ENCODE results near the gene TNRC18.
A peak's percentile ranks its signal among the peaks of the same experiment; 100 is the strongest.
"Not testable (repeated sequence)": the region's sequence is repeated elsewhere in the genome, so short reads cannot be mapped to it uniquely, and the experiment has no call there.

The TNRC18 gene, protein sequence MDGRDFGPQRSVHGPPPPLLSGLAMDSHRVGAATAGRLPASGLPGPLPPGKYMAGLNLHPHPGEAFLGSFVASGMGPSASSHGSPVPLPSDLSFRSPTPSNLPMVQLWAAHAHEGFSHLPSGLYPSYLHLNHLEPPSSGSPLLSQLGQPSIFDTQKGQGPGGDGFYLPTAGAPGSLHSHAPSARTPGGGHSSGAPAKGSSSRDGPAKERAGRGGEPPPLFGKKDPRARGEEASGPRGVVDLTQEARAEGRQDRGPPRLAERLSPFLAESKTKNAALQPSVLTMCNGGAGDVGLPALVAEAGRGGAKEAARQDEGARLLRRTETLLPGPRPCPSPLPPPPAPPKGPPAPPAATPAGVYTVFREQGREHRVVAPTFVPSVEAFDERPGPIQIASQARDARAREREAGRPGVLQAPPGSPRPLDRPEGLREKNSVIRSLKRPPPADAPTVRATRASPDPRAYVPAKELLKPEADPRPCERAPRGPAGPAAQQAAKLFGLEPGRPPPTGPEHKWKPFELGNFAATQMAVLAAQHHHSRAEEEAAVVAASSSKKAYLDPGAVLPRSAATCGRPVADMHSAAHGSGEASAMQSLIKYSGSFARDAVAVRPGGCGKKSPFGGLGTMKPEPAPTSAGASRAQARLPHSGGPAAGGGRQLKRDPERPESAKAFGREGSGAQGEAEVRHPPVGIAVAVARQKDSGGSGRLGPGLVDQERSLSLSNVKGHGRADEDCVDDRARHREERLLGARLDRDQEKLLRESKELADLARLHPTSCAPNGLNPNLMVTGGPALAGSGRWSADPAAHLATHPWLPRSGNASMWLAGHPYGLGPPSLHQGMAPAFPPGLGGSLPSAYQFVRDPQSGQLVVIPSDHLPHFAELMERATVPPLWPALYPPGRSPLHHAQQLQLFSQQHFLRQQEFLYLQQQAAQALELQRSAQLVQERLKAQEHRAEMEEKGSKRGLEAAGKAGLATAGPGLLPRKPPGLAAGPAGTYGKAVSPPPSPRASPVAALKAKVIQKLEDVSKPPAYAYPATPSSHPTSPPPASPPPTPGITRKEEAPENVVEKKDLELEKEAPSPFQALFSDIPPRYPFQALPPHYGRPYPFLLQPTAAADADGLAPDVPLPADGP (N-terminal part only)

DNA sequence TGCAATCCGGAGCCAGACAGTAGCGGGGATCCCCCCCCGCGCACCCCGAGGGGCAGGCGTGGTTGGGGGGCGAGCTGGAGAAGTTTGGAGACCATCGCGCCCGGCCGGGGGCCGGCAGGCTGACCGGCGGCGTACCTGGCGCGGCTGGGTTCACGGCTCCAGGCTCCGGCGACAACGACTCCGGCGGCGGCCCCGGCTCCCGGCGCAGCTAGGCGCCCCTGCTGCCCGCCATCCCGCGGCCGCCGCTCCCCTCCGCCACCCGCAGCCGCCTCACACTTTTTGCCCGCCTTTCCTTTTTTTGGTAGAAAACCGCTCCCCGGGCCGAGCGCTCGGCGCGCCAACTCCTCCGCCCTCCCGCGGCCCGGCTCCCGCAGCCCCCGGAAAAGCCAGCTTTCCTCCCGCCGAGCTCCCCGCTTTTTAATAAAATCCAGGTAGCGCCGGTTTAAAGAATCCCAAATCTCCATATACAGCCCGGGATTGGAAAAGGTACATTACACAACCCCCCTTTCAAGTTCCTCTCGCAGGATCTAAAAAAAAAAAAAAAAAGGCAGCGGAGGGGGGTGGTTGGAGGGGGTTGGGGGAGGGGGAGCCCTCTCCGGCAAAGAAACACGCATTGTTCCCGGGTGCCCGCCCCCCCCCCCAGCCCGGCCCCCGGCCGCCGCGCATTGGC lies at the start of gene TNRC18:
Gene TNRC18 (minus strand): TSS at position 529 of the 670 bp plus-strand sequence. CDS start 2,588 bp downstream, outside the sequence.
- no peak for DNase-seq

DNA sequence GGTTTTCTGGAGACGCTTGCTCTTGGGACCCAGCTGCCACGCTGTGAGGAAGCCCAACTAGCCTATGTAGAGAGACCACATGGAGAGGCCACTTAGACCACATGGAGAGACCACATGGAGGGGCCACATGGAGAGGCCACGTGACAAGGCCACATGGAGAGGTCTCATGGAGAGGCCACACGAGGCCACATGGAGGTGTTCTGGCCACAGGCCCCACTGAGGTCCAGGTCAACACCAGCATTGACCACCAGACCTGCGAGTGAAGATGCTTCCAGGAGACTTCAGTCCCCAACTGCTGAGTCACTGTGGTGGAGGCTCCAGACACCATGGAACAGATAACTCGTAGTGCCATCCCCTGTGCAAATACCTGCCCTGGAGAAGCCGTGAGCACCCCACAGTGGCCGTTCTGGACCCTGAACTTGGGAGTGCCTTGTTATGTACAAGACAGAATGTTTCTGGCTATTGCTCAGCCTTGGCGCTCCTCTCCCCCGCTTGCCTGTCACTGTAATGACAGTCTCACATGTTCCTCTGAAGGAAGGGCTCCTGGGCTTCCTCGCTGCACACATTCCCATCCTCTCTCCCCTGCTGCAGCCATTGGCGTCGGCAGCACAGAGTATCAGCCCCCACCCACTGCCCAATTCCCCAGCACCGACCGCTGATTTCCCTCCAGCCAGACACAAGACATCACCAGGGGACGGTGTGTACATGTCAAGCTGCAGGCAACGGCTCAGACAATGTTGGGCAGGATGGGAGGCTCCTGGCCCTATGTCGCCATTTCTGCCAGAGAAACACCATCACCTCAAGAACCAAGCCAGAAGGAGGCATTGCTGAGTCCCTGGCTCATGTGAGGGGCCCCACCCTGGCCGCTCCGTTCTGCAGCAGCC lies 49.0 kb upstream of the TNRC18 start:
- peak; percentile 98 for DNase-seq

DNA sequence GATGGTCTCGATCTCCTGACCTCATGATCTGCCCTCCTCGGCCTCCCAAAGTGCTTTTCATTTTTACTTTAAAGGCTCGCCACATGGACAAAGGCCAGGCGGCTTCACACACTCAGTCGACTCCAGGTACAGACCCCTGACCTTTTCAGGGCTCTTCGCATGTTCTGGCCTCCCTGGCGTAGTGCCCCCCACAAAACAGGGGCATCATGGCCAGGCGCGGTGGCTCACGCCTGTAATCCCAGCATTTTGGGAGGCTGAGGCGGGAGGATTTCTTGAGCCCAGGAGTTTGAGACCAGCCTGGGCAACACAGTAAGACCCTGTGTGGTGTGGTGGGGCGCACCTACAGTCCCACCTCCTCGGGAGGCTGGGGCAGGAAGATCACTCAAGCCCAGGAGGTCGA lies 48.0 kb upstream of the TNRC18 start:
- DNase-seq = not testable (repeated sequence)

DNA sequence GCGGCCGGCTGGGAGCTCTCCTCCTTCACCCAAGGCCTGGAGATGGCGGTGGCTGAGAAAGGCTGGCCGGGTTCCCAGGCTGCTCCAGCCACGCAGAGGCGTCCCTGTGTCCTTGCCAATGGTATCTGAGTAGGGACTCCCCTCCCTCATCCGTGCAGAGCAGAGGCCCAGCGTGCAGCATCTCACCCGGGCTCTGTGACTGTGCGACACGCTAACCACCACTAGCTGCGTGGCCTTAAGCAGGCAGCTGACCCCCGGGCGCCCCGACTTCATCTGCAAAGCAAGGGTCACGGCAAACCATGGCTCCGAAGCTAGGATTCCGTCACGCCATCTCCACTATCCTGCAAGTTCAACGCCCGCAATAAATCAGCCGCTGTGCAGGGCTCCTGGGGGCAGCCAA lies 47.2 kb upstream of the TNRC18 start:
- DNase-seq = no peak

DNA sequence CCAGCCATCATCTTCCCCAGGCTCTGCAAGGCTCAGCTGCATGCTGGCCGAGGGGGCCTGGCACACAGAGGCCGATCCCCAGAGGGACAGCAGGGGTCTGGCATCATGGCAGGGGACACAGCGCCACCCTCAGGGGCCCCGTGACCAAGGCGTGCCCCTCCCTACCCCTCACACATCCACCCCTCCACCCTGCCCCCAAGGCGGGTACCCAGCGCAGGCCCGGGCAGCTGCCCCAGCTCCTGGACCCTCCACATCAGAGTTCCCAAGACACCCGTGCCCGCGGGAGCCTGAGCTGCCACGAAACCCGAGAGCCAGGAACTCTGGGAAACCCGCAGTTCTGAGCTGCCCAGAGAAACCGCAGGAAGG lies 46.5 kb upstream of the TNRC18 start:
- no peak for DNase-seq

DNA sequence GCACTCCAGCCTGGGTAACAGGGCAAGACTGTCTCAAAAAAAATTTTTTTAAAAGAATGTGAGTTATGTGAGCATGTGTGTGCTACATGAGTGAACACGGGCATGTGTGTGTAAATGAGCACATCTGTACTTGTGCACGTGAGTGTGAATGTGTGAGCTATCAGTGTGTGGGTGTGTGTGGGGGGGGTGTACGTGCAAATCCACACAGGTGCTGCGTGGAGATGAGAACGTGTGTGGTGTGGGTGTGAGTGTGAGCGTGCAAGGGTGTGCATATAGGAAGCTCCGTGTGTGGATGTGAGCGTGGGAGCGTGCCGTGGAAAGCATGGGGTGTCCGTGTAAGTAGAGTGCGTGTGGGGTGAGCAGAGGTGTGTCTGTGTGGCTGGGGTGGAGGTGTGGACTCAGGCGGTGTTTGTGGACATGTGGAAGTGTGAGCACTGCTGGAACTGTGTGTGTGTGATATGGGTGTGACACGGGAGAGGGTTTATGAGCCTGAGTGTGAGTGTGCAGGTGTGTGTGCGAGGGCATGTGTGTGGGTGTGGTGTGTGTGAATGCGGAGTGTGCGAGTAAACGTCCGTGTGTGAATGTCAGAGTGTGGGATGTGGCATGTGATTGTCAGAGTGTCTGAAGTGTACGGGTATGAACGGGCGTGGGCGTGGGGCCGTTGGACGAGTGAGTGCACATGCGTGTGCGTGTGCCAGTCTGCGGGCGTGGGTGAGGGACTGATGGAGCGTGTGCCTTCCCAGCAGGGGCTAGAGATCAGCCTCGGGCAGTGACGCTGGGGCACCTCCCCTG lies 45.9 kb upstream of the TNRC18 start:
- DNase-seq = no peak

DNA sequence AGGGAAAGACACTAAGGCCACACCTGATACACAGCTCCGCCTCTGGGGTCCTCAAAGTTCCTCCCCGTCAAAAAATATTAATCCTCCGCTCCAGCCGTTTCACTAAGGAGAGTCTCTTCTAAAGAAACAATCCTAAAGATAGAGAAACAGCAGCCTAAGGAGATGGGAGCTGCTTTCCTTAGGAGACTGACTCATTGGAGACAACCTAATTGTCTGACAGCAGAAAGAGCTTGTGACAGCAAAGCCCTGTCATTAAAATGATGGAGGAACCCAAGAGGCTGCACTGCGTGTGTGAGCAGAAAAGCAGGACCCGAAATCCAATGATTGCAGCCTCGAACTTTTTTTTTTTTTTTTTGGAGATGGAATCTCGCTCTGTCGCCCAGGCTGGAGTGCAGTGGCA lies 44.0 kb upstream of the TNRC18 start:
- peak; percentile 39 for DNase-seq

DNA sequence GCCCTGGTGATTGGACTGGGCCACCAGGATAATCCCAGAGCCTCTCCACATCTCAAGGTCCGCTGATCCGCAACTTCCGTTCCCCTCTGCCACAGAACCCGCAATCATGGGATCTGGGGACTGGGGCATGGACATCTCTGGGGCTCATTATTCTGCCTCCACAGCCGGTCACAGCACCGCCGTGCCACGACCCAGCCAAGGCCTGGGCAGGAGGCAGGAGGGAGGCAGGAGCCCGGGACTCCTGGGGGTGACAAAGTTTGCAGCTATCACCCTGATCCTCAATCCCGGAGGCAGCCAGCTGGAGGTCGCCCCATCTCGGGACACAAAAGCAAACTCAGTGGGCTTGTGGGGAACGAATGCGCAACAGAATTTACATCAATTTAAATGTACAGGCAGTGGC lies 42.9 kb upstream of the TNRC18 start:
- no peak for DNase-seq

DNA sequence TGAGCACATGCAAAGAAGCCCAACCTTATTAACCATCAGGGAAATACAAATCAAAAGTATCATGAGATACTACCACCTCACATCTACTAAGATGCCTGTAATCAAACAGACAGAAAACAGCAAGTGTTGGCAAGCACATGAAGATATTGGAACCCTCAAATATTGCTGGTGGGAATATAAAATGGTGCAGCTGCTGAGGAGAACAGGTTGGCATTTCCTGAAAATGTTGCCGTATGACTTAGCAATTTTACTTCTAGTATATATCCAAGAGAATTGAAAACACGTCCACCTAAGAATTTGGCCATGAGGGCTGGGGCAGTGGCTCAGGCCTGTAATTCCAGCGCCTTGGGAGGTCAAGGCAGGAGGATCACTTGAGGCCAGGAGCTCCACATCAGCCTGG lies 39.4 kb upstream of the TNRC18 start:
- no peak for DNase-seq

DNA sequence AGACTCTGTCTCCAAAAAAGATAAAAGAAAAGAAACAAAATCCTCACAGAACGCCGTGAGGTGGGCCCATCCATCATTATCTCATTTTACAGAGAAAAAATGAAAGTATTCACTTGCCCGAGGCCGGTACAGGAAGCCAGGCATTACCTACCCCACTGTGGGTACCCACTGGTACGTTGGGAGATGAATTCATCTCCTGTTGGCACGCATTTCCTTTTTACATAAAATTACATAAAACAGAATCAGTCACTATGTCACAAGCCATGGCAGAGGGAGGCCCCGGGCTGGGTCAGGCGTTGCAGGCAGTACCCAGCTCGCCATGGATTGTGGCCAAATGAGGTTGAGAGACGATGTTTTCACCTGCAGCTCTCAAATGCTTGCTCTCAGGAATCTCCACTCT lies 38.6 kb upstream of the TNRC18 start:
- DNase-seq = no peak

DNA sequence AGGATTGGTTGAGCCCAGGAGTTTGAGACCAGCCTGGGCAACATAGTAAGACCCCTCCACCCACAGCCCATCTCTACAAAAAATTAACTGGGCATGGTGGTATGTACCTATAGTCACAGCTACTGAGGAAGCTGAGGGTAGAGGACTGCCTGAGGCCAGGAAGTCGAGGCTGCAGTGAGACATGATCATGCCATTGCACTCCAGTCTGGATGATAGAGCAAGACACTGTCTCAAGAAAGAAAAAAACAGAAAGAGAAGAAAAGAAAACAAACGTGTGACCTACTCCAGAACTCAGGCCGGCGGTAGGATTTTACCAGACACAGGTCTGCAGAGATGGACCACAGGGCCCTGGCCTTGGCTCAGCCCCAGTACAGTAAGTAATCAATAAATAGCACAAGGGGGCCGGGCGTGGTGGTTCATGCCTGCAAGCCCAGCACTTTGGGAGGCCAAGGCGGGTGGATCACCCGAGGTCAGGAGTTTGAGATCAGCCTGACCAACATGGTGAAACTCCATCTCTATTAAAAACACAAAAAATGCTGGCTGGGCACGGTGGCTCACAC lies 35.4 kb upstream of the TNRC18 start:
- no peak for DNase-seq

DNA sequence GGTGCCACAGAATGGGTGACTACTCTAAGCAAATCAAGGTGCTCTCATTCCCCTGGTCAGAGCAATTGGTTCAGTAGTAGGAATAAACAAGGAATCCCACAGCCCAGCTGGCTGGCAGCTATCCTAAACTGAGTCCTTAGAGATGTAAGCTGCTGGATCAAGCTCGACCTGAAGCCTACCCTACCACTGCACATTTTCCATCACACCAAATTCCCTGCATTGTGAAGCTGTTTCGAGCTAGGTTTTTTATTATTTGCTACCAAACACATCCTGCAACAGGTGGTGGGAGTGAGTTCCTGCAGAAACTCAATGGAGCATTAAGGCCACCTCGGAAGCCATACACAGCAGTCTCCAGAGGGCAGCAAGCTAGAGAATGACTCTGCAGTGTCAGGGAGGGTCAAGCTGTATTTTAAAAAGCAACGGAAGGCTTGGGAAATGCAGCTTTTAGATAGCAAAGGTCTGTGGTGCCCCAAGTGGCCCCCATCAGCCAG lies 33.7 kb upstream of the TNRC18 start:
- DNase-seq = no peak

DNA sequence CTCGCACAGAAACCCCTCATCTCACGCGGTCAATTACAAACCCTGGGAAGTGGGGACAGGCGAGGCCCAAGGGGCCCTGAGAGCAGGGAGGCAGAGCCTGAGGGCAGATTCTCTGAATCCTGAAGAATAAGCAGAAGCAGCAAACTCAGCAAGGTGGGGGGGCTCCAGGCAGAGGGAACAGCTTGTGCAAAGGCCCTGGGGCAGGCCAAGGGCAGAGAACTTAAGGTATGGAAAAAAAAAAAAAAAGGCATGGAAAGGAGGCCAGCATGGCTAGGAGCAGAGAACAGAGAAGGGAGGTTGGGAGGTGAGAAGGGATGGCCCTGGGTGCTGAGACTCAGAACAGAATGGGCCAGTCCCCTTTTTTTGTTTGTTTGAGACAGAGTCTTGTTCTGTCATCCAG lies 32.8 kb upstream of the TNRC18 start:
- DNase-seq = no peak

DNA sequence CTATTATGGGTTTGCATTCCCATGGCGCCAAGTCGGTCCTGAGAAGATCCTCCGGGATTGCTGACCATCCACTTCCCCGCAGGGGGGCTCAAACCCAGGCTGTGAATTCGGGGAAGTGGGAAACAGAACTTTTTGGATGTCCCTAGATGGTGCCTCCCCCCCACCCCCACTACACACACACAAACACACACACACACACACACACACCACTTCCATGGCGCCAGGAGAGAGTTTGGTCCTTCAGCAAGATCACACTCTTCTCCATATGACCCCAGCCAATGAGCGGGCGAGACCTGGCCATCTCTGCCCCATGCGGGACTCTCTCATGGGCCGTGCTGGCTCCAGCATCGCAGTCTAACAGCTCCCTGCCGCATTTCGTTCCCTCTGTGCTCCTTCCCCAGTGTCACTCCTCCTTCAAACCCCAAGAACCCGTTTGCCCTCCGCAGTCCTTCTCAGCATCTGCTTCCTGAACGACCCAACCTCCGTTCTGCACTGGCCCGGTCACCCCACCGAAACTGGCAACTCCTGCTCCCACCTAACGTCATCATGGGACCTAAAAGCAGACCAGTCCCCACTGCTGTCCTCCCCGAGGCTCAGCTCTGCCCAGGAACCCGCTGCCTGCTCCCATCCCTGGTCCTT lies 32.1 kb upstream of the TNRC18 start:
- no peak for DNase-seq

DNA sequence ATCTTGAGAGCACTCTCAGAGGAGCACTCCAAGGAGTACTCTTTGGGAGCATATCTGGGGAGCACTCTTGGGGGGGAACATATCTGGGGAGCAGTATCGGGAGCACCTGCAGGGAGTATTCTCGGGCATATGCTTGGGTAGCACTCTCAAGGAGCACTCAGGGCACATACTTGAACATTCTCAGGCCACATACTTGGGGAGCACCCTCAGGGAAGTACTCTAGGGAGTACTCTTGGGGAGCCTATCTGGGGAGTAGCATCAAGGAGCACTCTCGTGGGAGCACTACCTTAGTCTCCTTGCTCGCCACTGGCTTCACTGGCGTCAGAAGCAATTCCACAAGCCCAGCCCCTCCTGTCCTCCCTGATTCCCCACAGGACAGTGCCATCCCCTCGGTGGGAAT lies 31.5 kb upstream of the TNRC18 start:
- no peak for DNase-seq

DNA sequence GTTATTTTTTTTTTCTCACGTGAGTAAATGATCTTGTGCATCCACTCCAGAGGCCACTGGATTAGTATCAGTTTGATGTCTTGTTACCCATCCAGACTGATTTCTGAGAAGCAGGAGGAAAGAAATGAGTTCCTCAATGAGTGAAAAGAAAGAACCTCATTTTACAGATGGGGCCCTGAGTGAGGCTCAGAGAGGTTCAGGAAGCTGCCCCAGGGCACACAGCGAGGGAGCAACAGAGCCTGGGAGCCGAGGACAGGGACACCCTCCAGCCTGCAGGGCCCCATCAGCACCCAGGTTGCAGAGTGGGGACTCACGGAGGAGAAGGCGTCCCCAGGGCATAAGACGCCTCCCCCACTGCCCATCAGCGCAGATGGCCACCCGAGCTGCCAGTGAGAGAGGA lies 30.9 kb upstream of the TNRC18 start:
- DNase-seq = no peak

DNA sequence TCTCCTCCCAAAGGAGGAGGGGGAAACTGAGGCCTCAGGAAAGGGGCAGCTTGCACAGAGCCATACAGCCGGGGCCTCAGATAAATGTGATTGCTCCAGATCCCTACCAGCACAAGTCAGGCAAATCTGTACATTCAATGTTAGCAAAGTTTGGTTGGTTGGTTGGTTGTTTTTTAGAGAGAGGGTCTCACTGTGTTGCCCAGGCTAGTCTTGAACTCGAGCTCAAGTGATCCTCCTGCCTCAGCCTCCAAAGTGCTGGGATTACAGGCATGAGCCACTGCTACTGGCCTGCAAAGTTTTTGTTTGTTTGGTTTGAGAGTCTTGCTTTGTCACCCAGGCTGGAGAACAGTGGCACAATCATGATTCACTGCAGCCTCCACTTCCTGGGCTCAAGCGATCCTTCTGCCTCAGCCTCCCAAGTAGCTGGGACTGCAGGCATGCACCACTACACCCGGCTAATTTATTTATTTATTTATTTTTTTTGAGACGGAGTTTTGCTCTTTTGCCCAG lies 30.0 kb upstream of the TNRC18 start:
- DNase-seq = no peak

DNA sequence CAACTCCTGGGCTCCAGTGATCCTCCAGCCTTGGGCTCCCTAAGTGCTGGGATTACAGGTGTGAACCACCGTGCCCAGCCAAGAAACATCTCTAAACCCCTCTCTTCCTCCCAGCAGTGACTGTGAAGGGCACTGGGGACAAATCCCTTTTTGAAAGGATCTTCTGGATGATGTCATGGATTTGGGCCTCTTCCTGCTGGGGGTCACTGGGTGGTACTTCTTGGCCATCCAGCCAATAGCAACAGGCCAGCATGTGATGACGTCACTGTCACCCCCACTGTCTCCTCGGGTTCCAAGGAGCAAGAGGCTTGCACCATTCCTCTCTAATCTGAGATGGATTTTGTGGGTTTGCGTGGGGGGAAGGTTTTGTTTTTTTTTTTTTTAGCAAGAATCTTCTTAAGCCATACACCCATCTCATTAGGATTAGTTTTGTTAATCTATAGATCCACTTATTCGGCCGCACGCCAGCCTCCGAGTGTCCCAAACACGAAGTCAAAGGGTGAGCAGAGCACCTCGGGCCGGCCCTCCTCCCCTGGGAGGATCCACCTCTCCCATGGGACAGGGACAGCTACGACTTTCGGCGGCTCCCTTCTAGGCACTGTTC lies 29.4 kb upstream of the TNRC18 start:
- DNase-seq = peak; percentile 4

DNA sequence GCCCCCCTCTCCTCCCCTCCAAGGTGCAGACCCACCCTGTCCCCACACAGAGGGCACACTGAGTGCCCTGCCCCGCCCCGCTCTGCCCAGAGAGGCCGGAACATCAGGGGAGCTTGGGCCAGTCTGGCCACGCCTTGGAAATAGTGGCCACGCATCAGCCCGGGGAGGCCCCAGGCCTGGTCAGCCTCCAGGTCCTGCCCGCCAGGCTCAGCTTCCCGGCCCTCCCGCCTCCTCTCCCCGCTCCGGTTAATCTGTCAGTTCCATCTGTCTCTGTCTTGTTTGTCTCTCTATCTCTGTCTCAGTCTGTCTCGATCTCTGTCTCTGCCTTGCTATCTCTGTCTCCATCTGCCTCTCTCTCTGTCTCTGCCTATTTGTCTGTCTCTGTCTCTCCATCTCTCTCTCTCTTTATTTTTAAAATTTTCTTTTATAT lies 28.9 kb upstream of the TNRC18 start:
- DNase-seq = no peak
